ENCODE results near the gene RIMBP2.

Gene RIMBP2

DNA sequence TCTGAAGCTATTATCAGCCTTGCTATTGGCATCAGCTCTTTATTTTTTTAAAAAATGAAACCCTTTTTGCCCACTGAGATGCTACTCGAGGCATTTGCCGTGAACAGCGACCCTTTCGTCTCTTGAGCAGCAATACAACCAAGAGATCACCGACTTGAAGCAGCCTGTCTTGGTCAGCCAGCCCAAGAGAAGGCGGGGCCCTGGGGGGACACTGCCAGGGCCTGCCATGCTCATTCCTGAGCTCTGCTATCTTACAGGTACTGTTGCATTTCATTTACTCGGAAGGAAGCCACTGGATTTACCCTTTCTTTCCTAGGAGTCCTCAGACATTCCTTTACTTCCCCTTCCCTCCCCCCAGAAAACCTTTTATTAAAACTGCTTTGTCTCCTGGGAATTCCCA, 361.7 kb downstream of the RIMBP2 start:
- no peak for TF ChIP-seq JUND (IDR thresholded peaks at IDR 0.05; ENCODE audit: low read depth)
- in situ Hi-C loops (cut with HindIII; ENCODE audit: low pct_unique_long_range_greater_than_20kb, low sequenced_read_pairs): no loop called here
- DNase-seq (ENCODE audit: low read depth in 1 of 2, low spot score in 1 of 2): no peak

DNA sequence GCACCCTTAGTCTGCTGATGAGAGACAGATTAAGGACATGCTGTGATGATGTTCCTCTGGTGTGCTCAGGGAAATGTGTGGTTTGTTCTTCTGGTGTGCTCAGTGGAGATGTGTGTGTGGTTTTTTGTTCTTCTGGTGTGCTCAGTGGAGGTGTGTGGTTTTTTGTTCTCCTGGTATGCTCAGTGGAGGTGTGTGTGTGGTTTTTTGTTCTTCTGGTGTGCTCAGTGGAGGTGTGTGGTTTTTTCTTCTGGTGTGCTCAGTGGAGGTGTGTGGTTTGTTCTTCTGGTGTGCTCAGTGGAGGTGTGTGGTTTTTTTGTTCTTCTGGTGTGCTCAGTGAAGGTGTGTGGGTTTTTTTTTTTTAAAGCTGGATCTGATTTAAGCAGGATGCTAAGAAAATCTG, 363.0 kb downstream of the RIMBP2 start:
- TF ChIP-seq JUND (IDR thresholded peaks at IDR 0.05; ENCODE audit: low read depth): no peak
- in situ Hi-C loops (cut with HindIII; ENCODE audit: low pct_unique_long_range_greater_than_20kb, low sequenced_read_pairs): no loop called here
- no peak for DNase-seq (ENCODE audit: low read depth in 1 of 2, low spot score in 1 of 2)

DNA sequence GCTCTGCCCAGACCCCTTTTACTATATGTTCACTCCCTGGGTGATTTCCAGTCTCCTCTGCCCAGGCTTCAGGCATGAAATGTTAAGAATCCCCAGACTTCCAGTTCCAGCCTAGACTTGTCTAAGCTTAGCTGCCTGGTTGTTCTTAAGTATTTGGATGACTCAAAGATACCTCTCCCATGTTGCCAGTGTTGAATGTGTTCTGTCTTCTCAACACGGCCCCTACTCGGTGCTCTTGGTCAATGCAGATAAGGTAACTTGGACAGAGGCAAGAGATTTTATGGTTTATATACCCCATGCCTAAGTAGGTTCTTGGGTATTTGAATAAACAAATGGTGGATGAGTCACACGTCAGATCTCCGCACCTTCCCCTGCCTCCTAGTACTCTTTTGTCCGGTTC, 364.8 kb downstream of the RIMBP2 start:
- in situ Hi-C loops (cut with HindIII; ENCODE audit: low pct_unique_long_range_greater_than_20kb, low sequenced_read_pairs): no loop called here
- no peak for DNase-seq (ENCODE audit: low read depth in 1 of 2, low spot score in 1 of 2)
- TF ChIP-seq JUND (IDR thresholded peaks at IDR 0.05; ENCODE audit: low read depth): no peak

DNA sequence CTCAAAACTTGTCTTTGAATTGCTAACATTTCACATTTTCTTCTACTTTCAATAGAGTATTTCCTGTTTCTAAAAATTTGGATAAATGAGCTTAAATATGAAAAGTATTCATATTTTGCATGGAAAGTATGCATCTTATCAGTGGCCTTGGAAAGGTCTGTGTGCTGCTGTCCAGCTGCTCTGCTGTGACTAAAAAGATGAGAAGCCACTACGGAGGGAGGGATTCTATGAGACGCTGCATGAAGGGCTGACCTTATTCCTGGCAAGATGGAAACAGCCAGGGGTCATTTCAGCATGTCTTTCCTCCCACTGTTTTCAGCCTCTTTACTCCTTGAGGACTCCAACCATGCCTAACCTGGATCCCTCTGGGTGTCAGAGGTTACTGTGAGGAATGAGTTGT, 365.4 kb downstream of the RIMBP2 start:
- DNase-seq (ENCODE audit: low read depth in 1 of 2, low spot score in 1 of 2): no peak
- in situ Hi-C loops (cut with HindIII; ENCODE audit: low pct_unique_long_range_greater_than_20kb, low sequenced_read_pairs): no loop called here
- no peak for TF ChIP-seq JUND (IDR thresholded peaks at IDR 0.05; ENCODE audit: low read depth)

DNA sequence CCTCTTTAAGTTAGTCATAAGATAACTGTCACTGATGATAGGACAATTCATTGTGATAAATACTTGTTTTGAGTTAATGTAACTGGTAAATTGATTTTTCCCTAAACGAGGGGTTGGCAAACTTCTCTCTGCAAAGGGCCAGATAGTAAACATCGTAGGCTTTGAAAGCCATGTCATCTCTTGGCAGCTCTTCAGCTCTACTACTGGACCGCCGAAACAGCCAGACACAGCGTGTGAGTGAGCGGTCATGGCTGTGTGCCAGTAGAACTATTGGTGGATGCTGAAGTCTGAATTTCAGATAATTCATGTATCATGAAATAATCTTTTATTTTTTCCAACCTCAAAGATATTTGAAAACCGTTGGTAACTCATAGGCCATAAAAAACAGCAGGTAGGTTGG, 368.5 kb downstream of the RIMBP2 start:
- DNase-seq (ENCODE audit: low read depth in 1 of 2, low spot score in 1 of 2): no peak
- in situ Hi-C loops (cut with HindIII; ENCODE audit: low pct_unique_long_range_greater_than_20kb, low sequenced_read_pairs): no loop called here
- TF ChIP-seq JUND (IDR thresholded peaks at IDR 0.05; ENCODE audit: low read depth): no peak

Data from T47D (cell line).